ENCODE measurements around the gene SYCE1L. TPM values are rescaled to one million over a fixed set of nuclear protein-coding genes. Genes with fewer than 3 reads are reported as not detected.

Gene SYCE1L
- total and polyA plus RNA-seq, 3 donors from 2014 or later: 7.8 to 20.7 (median 7.9) TPM

- intact Hi-C loops (cut with DNase I; ENCODE audit: low total_unique reads): no loop called here
- H3K4me3 ChIP-seq: peak overlapping the region; percentile 56 to 66
- H3K36me3 ChIP-seq (ENCODE audit: low read depth, missing control alignments): no peaks in the 10 kb centered on the region
- no peaks in the 10 kb centered on the region for H3K4me1 ChIP-seq
- WGBS, 2 donors: 2% methylated on average over 31 to 51 of the region's 66 CpGs
- H3K27me3 ChIP-seq: no peaks in the 10 kb centered on the region
- H3K9me3 ChIP-seq: no peaks in the 10 kb centered on the region
- TF ChIP-seq POLR2A (IDR thresholded peaks at IDR 0.05) (no peak), CTCF (IDR thresholded peaks at IDR 0.05) (no peak)
- peak; percentile 42 for DNase-seq
- peak overlapping the region; percentile 10 to 83 for H3K27ac ChIP-seq
Observed at GRCh38 chr16:77211880-77212740, 12.9 kb downstream of the SYCE1L start.

GRCh38 chr16:77212741-77213541 lies 13.7 kb downstream of the SYCE1L start:
- H3K9me3 ChIP-seq: no peaks in the 10 kb centered on the region
- intact Hi-C loops (cut with DNase I; ENCODE audit: low total_unique reads): no loop called here
- H3K36me3 ChIP-seq (ENCODE audit: low read depth, missing control alignments): no peaks in the 10 kb centered on the region
- DNase-seq: peak; percentile 71
- H3K27ac ChIP-seq: peak overlapping the region; percentile 10 to 83
- no peak for TF ChIP-seq POLR2A (IDR thresholded peaks at IDR 0.05)
- no peak for TF ChIP-seq CTCF (IDR thresholded peaks at IDR 0.05)
- peak overlapping the region; percentile 56 to 66 for H3K4me3 ChIP-seq
- H3K27me3 ChIP-seq: no peaks in the 10 kb centered on the region
- WGBS, 2 donors: 17 to 39% methylated on average over 10 to 55 of the region's 62 CpGs
- H3K4me1 ChIP-seq: no peaks in the 10 kb centered on the region

GRCh38 chr16:77213542-77214106 lies 14.4 kb downstream of the SYCE1L start:
- no peaks in the 10 kb centered on the region for H3K27me3 ChIP-seq
- TF ChIP-seq CTCF (IDR thresholded peaks at IDR 0.05): no peak
- TF ChIP-seq POLR2A (IDR thresholded peaks at IDR 0.05): no peak
- H3K36me3 ChIP-seq (ENCODE audit: low read depth, missing control alignments): no peaks in the 10 kb centered on the region
- no peak for DNase-seq
- no peaks in the 10 kb centered on the region for H3K4me1 ChIP-seq
- H3K4me3 ChIP-seq: no peak overlapping the region
- H3K27ac ChIP-seq: no peak overlapping the region
- 68 to 73% methylated on average over 15 of the region's 15 CpGs for WGBS, 2 donors
- intact Hi-C loops (cut with DNase I; ENCODE audit: low total_unique reads): no loop called here
- no peaks in the 10 kb centered on the region for H3K9me3 ChIP-seq

GRCh38 chr16:77214411-77215138 lies 15.4 kb downstream of the SYCE1L start:
- no peaks in the 10 kb centered on the region for H3K36me3 ChIP-seq (ENCODE audit: low read depth, missing control alignments)
- WGBS, 2 donors: 67 to 80% methylated on average over 11 to 12 of the region's 12 CpGs
- H3K4me3 ChIP-seq: no peak overlapping the region
- H3K27me3 ChIP-seq: no peaks in the 10 kb centered on the region
- no peaks in the 10 kb centered on the region for H3K9me3 ChIP-seq
- no peak overlapping the region for H3K27ac ChIP-seq
- no peaks in the 10 kb centered on the region for H3K4me1 ChIP-seq
- intact Hi-C loops (cut with DNase I; ENCODE audit: low total_unique reads): no loop called here
- DNase-seq: no peak
- no peak for TF ChIP-seq POLR2A (IDR thresholded peaks at IDR 0.05)
- TF ChIP-seq CTCF (IDR thresholded peaks at IDR 0.05): no peak

Data from testis (tissue), 3 donors.